ENCODE results near the gene PSMC5.

PSMC5 gene

DNA sequence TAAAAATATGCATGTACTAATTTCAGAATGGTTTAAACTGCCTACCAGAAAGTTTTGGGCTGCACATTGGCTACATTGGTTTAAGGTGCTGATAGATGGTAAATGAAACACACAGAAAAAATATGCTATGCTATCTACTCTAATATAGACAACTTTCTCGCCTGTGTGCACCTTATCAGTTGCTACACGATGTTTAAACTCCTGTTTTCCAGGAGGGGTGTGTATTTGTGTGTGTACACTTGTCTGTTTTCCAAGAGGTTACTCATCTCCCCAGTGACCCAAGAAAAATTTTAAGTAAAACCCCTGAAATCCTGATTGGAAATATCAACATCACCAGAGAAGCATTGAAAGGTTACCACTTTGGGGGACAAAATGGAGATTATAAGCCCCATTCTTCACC is 21.6 kb upstream of the PSMC5 start:
- TF ChIP-seq, protein P1, sequence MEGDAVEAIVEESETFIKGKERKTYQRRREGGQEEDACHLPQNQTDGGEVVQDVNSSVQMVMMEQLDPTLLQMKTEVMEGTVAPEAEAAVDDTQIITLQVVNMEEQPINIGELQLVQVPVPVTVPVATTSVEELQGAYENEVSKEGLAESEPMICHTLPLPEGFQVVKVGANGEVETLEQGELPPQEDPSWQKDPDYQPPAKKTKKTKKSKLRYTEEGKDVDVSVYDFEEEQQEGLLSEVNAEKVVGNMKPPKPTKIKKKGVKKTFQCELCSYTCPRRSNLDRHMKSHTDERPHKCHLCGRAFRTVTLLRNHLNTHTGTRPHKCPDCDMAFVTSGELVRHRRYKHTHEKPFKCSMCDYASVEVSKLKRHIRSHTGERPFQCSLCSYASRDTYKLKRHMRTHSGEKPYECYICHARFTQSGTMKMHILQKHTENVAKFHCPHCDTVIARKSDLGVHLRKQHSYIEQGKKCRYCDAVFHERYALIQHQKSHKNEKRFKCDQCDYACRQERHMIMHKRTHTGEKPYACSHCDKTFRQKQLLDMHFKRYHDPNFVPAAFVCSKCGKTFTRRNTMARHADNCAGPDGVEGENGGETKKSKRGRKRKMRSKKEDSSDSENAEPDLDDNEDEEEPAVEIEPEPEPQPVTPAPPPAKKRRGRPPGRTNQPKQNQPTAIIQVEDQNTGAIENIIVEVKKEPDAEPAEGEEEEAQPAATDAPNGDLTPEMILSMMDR (conservative IDR thresholded peaks at IDR 0.05; ENCODE audit: low read depth, low read length), result no peak
- no peak for DNase-seq (ENCODE audit: low read depth)
- no peak overlapping the region for H3K4me3 ChIP-seq (ENCODE audit: low read depth, low read length)

DNA sequence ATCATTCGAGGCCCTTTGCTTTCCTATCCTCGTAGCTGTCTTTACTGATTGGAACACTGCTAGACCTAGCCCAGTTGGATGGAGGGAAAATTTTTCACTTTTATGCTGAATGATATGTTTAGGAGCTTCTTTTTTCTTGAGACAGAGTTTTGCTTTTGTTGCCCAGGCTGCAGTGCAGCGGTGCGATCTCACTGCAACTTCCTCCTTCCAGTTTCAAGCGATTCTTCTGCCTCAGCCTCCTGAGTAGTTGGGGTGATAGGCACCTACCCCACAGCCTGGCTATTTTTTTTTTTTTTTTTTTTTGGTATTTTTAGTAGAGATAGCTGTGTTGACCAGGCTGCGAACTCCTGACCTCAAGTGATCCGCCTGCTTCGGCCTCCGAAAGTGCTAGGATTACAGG is 17.3 kb upstream of the PSMC5 start:
- TF ChIP-seq, protein P1 (conservative IDR thresholded peaks at IDR 0.05; ENCODE audit: low read depth, low read length), result no peak
- H3K4me3 ChIP-seq (ENCODE audit: low read depth, low read length), result no peak overlapping the region
- DNase-seq (ENCODE audit: low read depth), result no peak

DNA sequence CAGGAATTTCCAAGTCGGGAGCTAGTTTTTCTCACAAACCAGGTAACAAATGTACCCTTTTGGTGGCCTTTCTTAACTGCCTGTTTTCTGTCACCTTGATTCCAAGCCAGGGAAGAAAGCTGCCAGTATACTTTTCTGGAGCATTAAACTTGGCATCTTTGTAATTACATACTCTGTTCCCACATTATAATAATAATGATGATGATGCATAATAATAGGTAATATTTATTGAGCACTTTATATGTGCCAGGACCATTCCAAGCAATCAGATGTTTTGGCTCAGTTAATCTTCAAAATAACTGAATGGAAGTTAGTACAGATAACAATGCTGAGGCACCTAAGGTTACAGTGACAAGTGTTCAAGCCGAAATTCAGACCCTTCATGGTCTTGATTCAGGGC is 11.1 kb upstream of the PSMC5 start:
- H3K4me3 ChIP-seq (ENCODE audit: low read depth, low read length), result no peak overlapping the region
- DNase-seq (ENCODE audit: low read depth), result no peak
- TF ChIP-seq, protein P1 (conservative IDR thresholded peaks at IDR 0.05; ENCODE audit: low read depth, low read length), result no peak

DNA sequence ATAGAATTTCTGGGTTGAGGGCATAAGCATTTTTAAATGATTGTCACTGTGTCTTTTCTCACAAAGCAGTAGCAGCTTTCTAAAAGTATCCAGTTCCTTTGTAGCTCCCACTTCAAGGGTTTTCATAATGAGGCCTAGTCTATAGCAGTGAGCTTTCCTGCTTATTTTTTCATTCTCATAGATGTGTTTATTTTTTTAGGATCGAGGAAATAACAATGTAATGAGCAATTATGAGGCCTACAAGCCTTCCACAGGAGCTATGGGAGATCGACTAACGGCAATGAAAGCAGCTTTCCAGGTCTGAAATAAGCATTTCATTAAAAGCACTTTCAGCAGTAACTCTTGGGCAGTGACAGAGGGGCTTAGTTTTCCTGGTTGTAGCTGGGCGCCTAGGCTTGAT is 10.6 kb upstream of the PSMC5 start:
- no peak overlapping the region for H3K4me3 ChIP-seq (ENCODE audit: low read depth, low read length)
- DNase-seq (ENCODE audit: low read depth), result no peak
- TF ChIP-seq, protein P1 (conservative IDR thresholded peaks at IDR 0.05; ENCODE audit: low read depth, low read length), result no peak

DNA sequence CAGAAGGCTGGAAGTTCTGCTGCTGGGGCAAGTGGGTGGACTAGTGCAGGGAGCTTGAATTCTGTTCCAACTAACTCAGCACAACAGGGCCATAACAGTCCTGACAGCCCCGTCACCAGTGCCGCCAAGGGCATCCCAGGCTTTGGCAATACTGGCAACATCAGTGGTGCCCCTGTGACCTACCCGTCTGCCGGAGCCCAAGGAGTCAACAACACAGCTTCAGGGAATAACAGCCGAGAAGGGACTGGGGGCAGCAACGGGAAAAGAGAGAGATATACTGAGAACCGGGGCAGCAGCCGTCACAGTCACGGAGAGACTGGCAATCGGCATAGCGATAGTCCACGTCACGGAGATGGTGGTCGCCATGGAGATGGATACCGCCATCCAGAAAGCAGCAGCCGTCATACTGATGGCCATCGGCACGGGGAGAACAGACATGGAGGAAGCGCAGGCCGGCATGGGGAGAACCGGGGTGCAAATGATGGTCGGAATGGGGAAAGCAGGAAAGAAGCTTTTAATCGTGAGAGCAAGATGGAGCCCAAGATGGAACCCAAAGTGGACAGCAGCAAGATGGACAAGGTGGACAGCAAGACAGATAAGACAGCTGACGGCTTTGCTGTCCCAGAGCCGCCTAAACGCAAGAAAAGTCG is 9.4 kb upstream of the PSMC5 start:
- no peak for DNase-seq (ENCODE audit: low read depth)
- TF ChIP-seq, protein P1 (conservative IDR thresholded peaks at IDR 0.05; ENCODE audit: low read depth, low read length), result no peak
- no peak overlapping the region for H3K4me3 ChIP-seq (ENCODE audit: low read depth, low read length)

DNA sequence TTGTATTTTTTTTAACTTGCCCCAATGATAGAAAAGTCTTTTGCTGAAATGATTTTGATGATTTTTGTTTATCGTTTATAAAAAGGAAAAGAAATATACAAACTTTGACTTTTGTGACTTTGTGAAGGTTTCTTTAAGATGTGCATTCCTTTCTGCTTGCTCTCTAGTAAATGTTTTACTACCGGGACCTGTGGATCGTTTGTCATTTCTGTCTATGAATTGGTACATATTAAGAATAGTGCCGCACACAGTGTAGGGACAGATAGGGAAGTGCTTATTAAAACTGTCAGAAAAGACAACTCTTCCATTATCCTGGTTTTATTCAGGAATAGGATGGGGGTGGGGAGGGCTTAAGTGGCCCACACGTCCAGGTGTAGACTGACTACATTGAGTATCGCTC is 8.1 kb upstream of the PSMC5 start:
- H3K4me3 ChIP-seq (ENCODE audit: low read depth, low read length), result no peak overlapping the region
- TF ChIP-seq, protein P1 (conservative IDR thresholded peaks at IDR 0.05; ENCODE audit: low read depth, low read length), result no peak
- no peak for DNase-seq (ENCODE audit: low read depth)

All from choroid plexus epithelial cell (primary cell).